H1 (cell line): ENCODE data around the gene SLC6A3. TPM values are rescaled to one million over a fixed set of nuclear protein-coding genes. Genes with fewer than 3 reads are reported as not detected.
A peak's percentile ranks its signal among the peaks of the same experiment; 100 is the strongest.

ENCODE experiments used
- CTCF ChIA-PET: fragments of 300-600 bp; sonication (Branson Sonifier 250); formaldehyde crosslinking; loops from one replicate; lab custom pipeline; 2021; ENCODE audit not compliant: partially characterized antibody; lab: Charles Lee
- POLR2A ChIA-PET: fragments of 300-600 bp; sonication (Branson Sonifier 250); formaldehyde crosslinking; loops from one replicate; lab custom pipeline; 2021; ENCODE audit warnings: inconsistent platforms; ENCODE audit not compliant: partially characterized antibody; lab: Charles Lee
- DNase-seq, 2 experiments: peaks; one replicate each; pipeline versions ENCODE4 v3.0.0 to v3.0.0-alpha.2; 2010 to 2022; ENCODE audit warnings: low spot score in 2 of 2, low read depth in 1 of 2, mixed read lengths in 1 of 2
- FAIRE-seq: peaks from 2 replicates; lab custom pipeline; 2011; peaks lifted over from hg19 to GRCh38; lab: Jason Lieb, UNC
- H2AFZ ChIP-seq: 2 replicates; pipeline ENCODE4 v1.8.1; 2012; ENCODE audit warnings: low read length, inconsistent platforms
- H2AK5ac ChIP-seq: 2 replicates; pipeline ENCODE4 v1.6.1; 2013; ENCODE audit warnings: low read depth, low read length
- H2BK120ac ChIP-seq: replicated peaks from 2 replicates; pipeline ENCODE3; 2013; ENCODE audit warnings: low read depth, low read length, inconsistent platforms
- H2BK12ac ChIP-seq: 2 replicates; pipeline ENCODE4 v1.6.1; 2013; ENCODE audit warnings: low read depth, low read length
- H2BK15ac ChIP-seq: 2 replicates; pipeline ENCODE4 v1.6.1; 2013; ENCODE audit warnings: low read length
- H2BK20ac ChIP-seq: 2 replicates; pipeline ENCODE4 v1.6.1; 2013; ENCODE audit warnings: low read length
- H2BK5ac ChIP-seq: 2 replicates; pipeline ENCODE4 v1.6.1; 2013; ENCODE audit warnings: low read depth, low read length
- H3K14ac ChIP-seq: 2 replicates; pipeline ENCODE4 v1.6.1; 2013; ENCODE audit warnings: inconsistent platforms; ENCODE audit not compliant: insufficient read length
- H3K18ac ChIP-seq: 2 replicates; pipeline ENCODE4 v1.6.1; 2013; ENCODE audit warnings: low read length; ENCODE audit errors: extremely low read depth
- H3K23ac ChIP-seq: 2 replicates; pipeline ENCODE4 v1.6.1; 2013; ENCODE audit warnings: inconsistent platforms; ENCODE audit not compliant: insufficient read length
- H3K23me2 ChIP-seq: 2 replicates; pipeline ENCODE4 v1.6.1; 2013; ENCODE audit warnings: low read depth, low read length
- H3K27ac ChIP-seq: 2 replicates; pipeline ENCODE4 v1.6.1; 2011; ENCODE audit warnings: low read depth, low read length, inconsistent platforms
- H3K27me3 ChIP-seq, 4 experiments: replicated peaks in 1 of 4; 1 replicate in 1 of 4; 2 replicates in 3 of 4; pipeline versions ENCODE4 v1.6.1 to v1.8.1; 2011 to 2013; ENCODE audit warnings: low read length in 3 of 4, mild to moderate bottlenecking in 3 of 4, inconsistent platforms in 2 of 4, mixed read lengths in 2 of 4, moderate library complexity in 1 of 4; ENCODE audit not compliant: control insufficient read depth in 3 of 4, insufficient read depth in 3 of 4; ENCODE audit errors: extremely low read depth in 1 of 4
- H3K36me3 ChIP-seq, 4 experiments: 2 replicates each; pipeline versions ENCODE4 v1.6.1 to v1.8.1; 2011 to 2013; ENCODE audit warnings: mild to moderate bottlenecking in 4 of 4, low read length in 3 of 4, moderate library complexity in 2 of 4, control low read depth in 1 of 4, inconsistent platforms in 1 of 4; ENCODE audit not compliant: insufficient read depth in 4 of 4, control insufficient read depth in 2 of 4
- H3K4ac ChIP-seq: replicated peaks from 2 replicates; pipeline ENCODE3; 2013; ENCODE audit warnings: low read length, low read depth, mixed read lengths, inconsistent platforms; ENCODE audit not compliant: insufficient read length
- H3K4me1 ChIP-seq, 4 experiments: replicated peaks in 1 of 4; 1 replicate in 1 of 4; 2 replicates in 3 of 4; pipeline versions ENCODE4 v1.6.1 to v1.8.1; 2011 to 2013; ENCODE audit warnings: low read length in 3 of 4, inconsistent platforms in 2 of 4, mixed read lengths in 1 of 4; ENCODE audit not compliant: insufficient read depth in 4 of 4, control insufficient read depth in 3 of 4
- H3K4me2 ChIP-seq, 2 experiments: 2 replicates each; pipeline versions ENCODE4 v1.6.1 to v1.8.1; 2011 to 2013; ENCODE audit warnings: low read depth in 2 of 2, low read length in 2 of 2, control low read depth in 1 of 2, inconsistent platforms in 1 of 2, mild to moderate bottlenecking in 1 of 2; ENCODE audit not compliant: insufficient read depth in 1 of 2
- H3K4me3 ChIP-seq, 4 experiments: fragments of 200-600, 300-600 bp in 1 of 4; sonication (generic), shearing (Covaris generic), sonication (Bioruptor Twin) in 1 of 4; 2 replicates each; pipeline versions ENCODE4 v1.5.1 to v1.8.1; 2011 to 2016; ENCODE audit warnings: low read length in 4 of 4, low read depth in 3 of 4, control low read depth in 2 of 4, inconsistent platforms in 2 of 4, mild to moderate bottlenecking in 2 of 4, mixed read lengths in 1 of 4, moderate library complexity in 1 of 4; ENCODE audit not compliant: insufficient read depth in 2 of 4; ENCODE audit errors: extremely low read depth in 1 of 4
- H3K56ac ChIP-seq: replicated peaks from 2 replicates; pipeline ENCODE3; 2013; ENCODE audit warnings: low read depth, mild to moderate bottlenecking, mixed read lengths, low read length, inconsistent platforms; ENCODE audit not compliant: insufficient read length
- H3K79me1 ChIP-seq: 2 replicates; pipeline ENCODE4 v1.6.1; 2013; ENCODE audit warnings: low read depth, low read length, control low read depth
- H3K79me2 ChIP-seq, 2 experiments: 2 replicates each; pipeline versions ENCODE4 v1.6.1 to v1.8.1; 2012 to 2013; ENCODE audit warnings: low read length in 2 of 2, mild to moderate bottlenecking in 2 of 2, inconsistent platforms in 1 of 2; ENCODE audit not compliant: insufficient read depth in 2 of 2, control insufficient read depth in 1 of 2
- H3K9ac ChIP-seq, 4 experiments: replicated peaks in 1 of 4; 1 replicate in 1 of 4; 2 replicates in 3 of 4; pipeline versions ENCODE4 v1.6.1 to v1.8.1; 2011 to 2013; ENCODE audit warnings: low read depth in 3 of 4, low read length in 3 of 4, control low read depth in 2 of 4, mild to moderate bottlenecking in 2 of 4, moderate library complexity in 2 of 4, inconsistent platforms in 1 of 4; ENCODE audit errors: extremely low read depth in 1 of 4
- H3K9me3 ChIP-seq, 2 experiments: 2 replicates each; pipeline versions ENCODE4 v1.6.1 to v1.8.1; 2012 to 2013; ENCODE audit warnings: mild to moderate bottlenecking in 2 of 2, moderate library complexity in 2 of 2, control low read depth in 1 of 2, inconsistent platforms in 1 of 2, low read depth in 1 of 2, low read length in 1 of 2, mixed read lengths in 1 of 2; ENCODE audit not compliant: insufficient read depth in 2 of 2
- H4K20me1 ChIP-seq, 2 experiments: replicated peaks in 1 of 2; 2 replicates each; pipeline versions ENCODE3 to v1.8.1; 2011 to 2013; ENCODE audit warnings: inconsistent platforms in 2 of 2, low read length in 2 of 2, mild to moderate bottlenecking in 1 of 2; ENCODE audit not compliant: insufficient read depth in 2 of 2, control insufficient read depth in 1 of 2
- H4K5ac ChIP-seq: 2 replicates; pipeline ENCODE4 v1.6.1; 2013; ENCODE audit warnings: low read length, low read depth, mixed read lengths, inconsistent platforms; ENCODE audit not compliant: insufficient read length
- H4K8ac ChIP-seq: 2 replicates; pipeline ENCODE4 v1.8.0; 2013; ENCODE audit warnings: mild to moderate bottlenecking, moderate library complexity, low read length, inconsistent platforms; ENCODE audit not compliant: insufficient read depth; ENCODE audit errors: extremely low read depth
- H4K91ac ChIP-seq: replicated peaks from 2 replicates; pipeline ENCODE3; 2013; ENCODE audit warnings: low read length, mixed read lengths, inconsistent platforms; ENCODE audit not compliant: insufficient read length
- RNF2 ChIP-seq: fragments of 200-900, 300-1000 bp; sonication (generic); IDR thresholded peaks from 2 replicates; pipeline ENCODE4 v1.7.1; 2016; ENCODE audit warnings: borderline replicate concordance, low read depth, mild to moderate bottlenecking, antibody characterized with exemption, low read length; ENCODE audit not compliant: poor library complexity, severe bottlenecking; ENCODE audit errors: missing control alignments
- SIN3A ChIP-seq, 2 experiments: IDR thresholded peaks in 1 of 2; conservative IDR thresholded peaks in 1 of 2; 2 replicates each; pipeline ENCODE4 v1.6.1; 2011 to 2012; ENCODE audit warnings: low read length in 2 of 2, improper control_type of control experiment in 1 of 2, low read depth in 1 of 2, mild to moderate bottlenecking in 1 of 2
- SRF ChIP-seq: IDR thresholded peaks from 2 replicates; pipeline ENCODE4 v1.6.1; 2011; ENCODE audit warnings: mild to moderate bottlenecking, low read depth, low read length, moderate library complexity
- WGBS, 2 experiments: shearing (Covaris generic) in 1 of 2; methylation state at CpG; one replicate each; pipeline versions ENCODE4 v1.1.6 to v1.1.7; 2013 to 2015; ENCODE audit warnings: low lambda C conversion rate in 2 of 2, mixed read lengths in 2 of 2, inconsistent platforms in 1 of 2, low coverage in 1 of 2, missing lambda C conversion rate in 1 of 2; ENCODE audit not compliant: insufficient replicate concordance in 2 of 2, insufficient coverage in 1 of 2, insufficient read length in 1 of 2; ENCODE audit errors: extremely low coverage in 1 of 2, missing lambda C conversion rate in 1 of 2; 5-methylcytosine and 5-hydroxymethylcytosine counted together
- polyA plus RNA-seq, 7 experiments: library from polyadenylated mRNA; depleted of rRNA in 3 of 7; stranded (reverse) in 5 of 7; unstranded in 2 of 7; fragments of >200 nt in 5 of 7; fragments of 200-250 nt in 2 of 7; gene quantifications; 1 replicate in 5 of 7; 2 replicates in 1 of 7; 4 replicates in 1 of 7; pipeline versions ENCODE4 v1.2.1 to v1.2.3, GENCODE V29; 2011 to 2013; ENCODE audit warnings: missing spikeins in 2 of 7, mixed read lengths in 2 of 7
- total RNA-seq: library from RNA; stranded (reverse); fragmentation: NEBNext Ultra II Directional; extraction: Animal tissue kit (Norgen Biotek cat#: 25700); gene quantifications from 2 replicates; pipeline ENCODE4 v1.2.1, GENCODE V29; 2021

Gene SLC6A3
- total and polyA plus RNA-seq, 2 of the 8 experiments (the other 6 are each of a cell fraction or from before 2014, with no cell fraction given) = 0.48 to 0.91 TPM

DNA sequence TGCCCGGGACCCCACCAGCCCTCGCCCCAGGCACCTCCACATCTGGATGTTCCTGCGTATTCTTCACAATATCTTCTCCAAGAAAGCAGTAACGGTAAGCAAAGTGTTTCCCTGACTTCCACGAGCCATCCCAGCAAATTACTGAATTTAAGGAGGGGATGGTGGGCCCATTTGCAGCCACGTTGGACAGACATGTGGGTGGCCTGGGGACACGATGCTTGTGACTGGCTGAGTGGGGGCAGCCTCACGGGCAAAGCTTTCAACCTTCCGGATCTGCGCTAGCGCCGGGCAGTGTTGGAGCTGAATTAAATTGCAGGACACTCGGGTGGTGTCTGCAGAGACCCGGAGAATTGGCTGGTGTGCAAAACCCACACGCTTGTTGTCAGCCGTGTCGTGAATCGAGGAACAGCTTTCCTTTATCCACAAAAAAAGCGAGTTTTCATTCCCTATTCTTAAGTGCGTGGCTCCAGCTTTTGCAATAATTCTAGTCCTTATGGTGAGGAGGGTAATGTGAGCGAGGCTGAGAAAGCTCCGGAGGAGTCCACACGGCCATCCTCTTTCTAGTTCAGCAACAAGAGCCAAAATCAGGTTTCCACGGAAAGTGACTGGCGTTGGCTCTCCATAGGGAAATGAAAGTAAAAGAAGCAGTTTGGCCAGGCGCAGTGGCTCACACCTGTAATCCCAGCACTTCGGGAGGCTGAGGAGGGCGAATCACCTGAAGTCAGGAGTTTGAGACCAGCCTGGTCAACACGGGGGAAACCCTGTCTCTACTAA lies 82.8 kb downstream of the SLC6A3 start:
- Histone ChIP-seq H2AK5ac (no peak overlapping the region), H4K20me1 (no peaks in the 10 kb centered on the region), H3K79me1 (no peaks in the 10 kb centered on the region), H4K91ac (no peak overlapping the region), H3K4me3 (no peak overlapping the region), H3K27me3 (no peaks in the 10 kb centered on the region)
- POLR2A ChIA-PET = interaction anchor here (0.9 to 1.4 kb wide), 2 partner anchors 8 to 141 kb away, joined by 3 read pairs; no protein-coding TSS in a partner anchor
- TF ChIP-seq RNF2 (no peak), SRF (no peak), SIN3A (conservative IDR thresholded peaks at IDR 0.05 in 1 of 2, IDR thresholded peaks at IDR 0.05 in 1 of 2; ENCODE audit: low read depth in 1 of 2, low read length in 2 of 2) (no peak)
- TF ChIP-seq, all 59 proteins: peak for 0
- Histone ChIP-seq H3K79me2 (no peaks in the 10 kb centered on the region), H3K36me3 (no peaks in the 10 kb centered on the region), H3K9me3 (no peaks in the 10 kb centered on the region), H2BK120ac (no peak overlapping the region), H3K4me1 (peaks cover 0 to 5% (median 1%) of the 10 kb centered on the region in 4 experiments; a peak in 4 of 7 replicates), H2BK5ac (no peak overlapping the region), H3K23me2 (no peaks in the 10 kb centered on the region), H2BK20ac (no peak overlapping the region), H3K4me2 (no peak overlapping the region), H3K14ac (no peak overlapping the region), H3K18ac (no peak overlapping the region), H4K8ac (peak overlapping the region; percentile 14; the same call in 1 of the 2 replicates), H3K9ac (no peak overlapping the region), H3K23ac (no peak overlapping the region), H3K27ac (no peak overlapping the region), H2AFZ (no peak overlapping the region), H2BK12ac (no peak overlapping the region), H3K4ac (no peak overlapping the region), H4K5ac (no peak overlapping the region), H2BK15ac (no peak overlapping the region), H3K56ac (no peak overlapping the region)
- DNase-seq (no peak), FAIRE-seq (no peak)
- WGBS, 2 experiments = 88% methylated on average over 29 of the region's 29 CpGs; no CpG with 5 or more reads in 1 of the 2 experiments
- CTCF ChIA-PET = interaction anchor here (0.7 to 2.1 kb wide), 4 partner anchors 12 to 154 kb away, joined by 3 to 6 read pairs (median 4); no protein-coding TSS in a partner anchor
